SK-N-SH (cell line): ENCODE results near the gene PDE4D.

Source experiments
- CTCF ChIP-seq: fragments of 200-600 bp; sonication (generic); IDR thresholded peaks from 2 replicates; pipeline ENCODE4 v1.6.1; 2017; ENCODE audit warnings: antibody characterized with exemption, mild to moderate bottlenecking, moderate library complexity
- EP300 ChIP-seq, 2 experiments: IDR thresholded peaks; 2 replicates each; pipeline versions ENCODE4 v1.4.0 to v1.6.1; 2012; ENCODE audit warnings: borderline replicate concordance in 1 of 2, low read depth in 1 of 2, low read length in 1 of 2
- GABPA ChIP-seq: IDR thresholded peaks from 2 replicates; pipeline ENCODE4 v1.4.0; 2012; ENCODE audit warnings: low read depth, mild to moderate bottlenecking
- MAX ChIP-seq: IDR thresholded peaks from 2 replicates; pipeline ENCODE4 v1.4.0; 2012; ENCODE audit warnings: low read depth
- RCOR1 ChIP-seq: fragments of 150-350 bp; IDR thresholded peaks from 2 replicates; pipeline ENCODE4 v1.6.1; 2017; ENCODE audit warnings: antibody characterized with exemption, low read length
- REST ChIP-seq: IDR thresholded peaks from 2 replicates; pipeline ENCODE4 v1.6.1; 2012; ENCODE audit warnings: mild to moderate bottlenecking, low read depth, low read length, moderate library complexity
- SMC3 ChIP-seq: IDR thresholded peaks from 2 replicates; pipeline ENCODE4 v1.6.1; 2012; ENCODE audit warnings: low read depth, low read length, improper control_type of control experiment
- TEAD4 ChIP-seq: IDR thresholded peaks from 2 replicates; pipeline ENCODE4 v1.4.0; 2012; ENCODE audit warnings: mild to moderate bottlenecking, borderline replicate concordance; ENCODE audit not compliant: insufficient read depth

- TF ChIP-seq SMC3: no peak
- no peak for TF ChIP-seq REST
- TF ChIP-seq EP300 (IDR thresholded peaks at IDR 0.05; ENCODE audit: borderline replicate concordance in 1 of 2, low read depth in 1 of 2, low read length in 1 of 2): no peak
- TF ChIP-seq CTCF: no peak
- TF ChIP-seq TEAD4: no peak
- TF ChIP-seq GABPA: no peak
- TF ChIP-seq RCOR1: no peak
- no peak for TF ChIP-seq MAX
Observed at GRCh38 chr5:59291941-59292340, 601.6 kb downstream of the PDE4D start.
